GM12878 (cell line): ENCODE data around the gene NIPSNAP3A. TPM values are rescaled to one million over a fixed set of nuclear protein-coding genes. Genes with fewer than 3 reads are reported as not detected.

Source experiments
- ATAC-seq: fragments of 200-7000 bp; cut with Tn5 transposase; 3 replicates; pipeline ENCODE4 v1.9.1; 2020; ENCODE audit warnings: mild to moderate bottlenecking, moderate library complexity
- BruUV-seq: library from RNA; stranded (reverse); fragments of 400-500 nt; replicated peaks from 2 replicates; lab custom pipeline; 2021; lab: Mats Ljungman, UMichigan
- CTCF ChIA-PET: fragments of 300-600 bp; sonication (Branson Sonifier 250); formaldehyde crosslinking; extraction: SDS; loops from one replicate; lab custom pipeline; 2021; ENCODE audit warnings: inconsistent platforms; lab: Yijun Ruan, JAX
- POLR2A ChIA-PET: fragments of 350-600 bp; formaldehyde crosslinking; extraction: SDS; loops from one replicate; lab custom pipeline; 2021; ENCODE audit warnings: inconsistent platforms; lab: Charles Lee
- RAD21 ChIA-PET: fragments of 300-600 bp; sonication (Branson Sonifier 250); formaldehyde crosslinking; loops from one replicate; lab custom pipeline; 2023; ENCODE audit warnings: antibody characterized with exemption; ENCODE audit not compliant: unreplicated experiment; lab: Charles Lee
- SMC1A ChIA-PET: fragments of 300-600 bp; sonication (Branson Sonifier 250); formaldehyde crosslinking; loops from one replicate; lab custom pipeline; 2023; ENCODE audit not compliant: unreplicated experiment, uncharacterized antibody; lab: Charles Lee
- DNase-seq: peaks from one replicate; pipeline ENCODE4 v3.0.0-alpha.2; 2011; ENCODE audit warnings: low read depth, low spot score
- FAIRE-seq: peaks from 3 replicates; lab custom pipeline; 2011; peaks lifted over from hg19 to GRCh38; lab: Jason Lieb, UNC
- H2AFZ ChIP-seq: 2 replicates; pipeline ENCODE4 v1.6.0; 2011; ENCODE audit warnings: low read depth, low read length, control low read depth; ENCODE audit not compliant: control insufficient read depth
- H3K27ac ChIP-seq: 2 replicates; pipeline ENCODE4 v1.5.1; 2011; ENCODE audit warnings: control low read depth; ENCODE audit not compliant: control insufficient read depth, insufficient read depth
- H3K27me3 ChIP-seq, 2 experiments: replicated peaks in 1 of 2; 2 replicates each; pipeline versions ENCODE4 v1.6.0 to v1.6.1; 2011; ENCODE audit warnings: low read length in 1 of 2; ENCODE audit not compliant: control insufficient read depth in 2 of 2, insufficient read depth in 2 of 2
- H3K36me3 ChIP-seq, 2 experiments: 2 replicates each; pipeline ENCODE4 v1.5.1; 2011; ENCODE audit warnings: low read length in 1 of 2; ENCODE audit not compliant: control insufficient read depth in 2 of 2, insufficient read depth in 2 of 2
- H3K4me1 ChIP-seq: 2 replicates; pipeline ENCODE4 v1.6.1; 2011; ENCODE audit warnings: mild to moderate bottlenecking, low read length, moderate library complexity, mixed read lengths; ENCODE audit not compliant: control insufficient read depth, insufficient read depth
- H3K4me2 ChIP-seq: 2 replicates; pipeline ENCODE4 v1.6.0; 2011; ENCODE audit warnings: control low read depth; ENCODE audit not compliant: control insufficient read depth, insufficient read depth
- H3K4me3 ChIP-seq: fragments of 200-600 bp; sonication (generic); 2 replicates; pipeline ENCODE4 v1.5.1; 2016
- H3K79me2 ChIP-seq: 2 replicates; pipeline ENCODE4 v1.6.0; 2011; ENCODE audit warnings: low read length; ENCODE audit not compliant: control insufficient read depth, insufficient read depth
- H3K9ac ChIP-seq: 2 replicates; pipeline ENCODE4 v1.8.0; 2011; ENCODE audit warnings: low read length, control low read depth, mixed read lengths; ENCODE audit not compliant: control insufficient read depth, insufficient read depth
- H3K9me3 ChIP-seq: replicated peaks from 3 replicates; pipeline ENCODE4 v1.5.1; 2011; ENCODE audit warnings: mild to moderate bottlenecking, low read length; ENCODE audit not compliant: control insufficient read depth, insufficient read depth
- H4K20me1 ChIP-seq: 2 replicates; pipeline ENCODE4 v1.6.0; 2011; ENCODE audit not compliant: control insufficient read depth, insufficient read depth
- BACH1 ChIP-seq: fragments of 450-650 bp; IDR thresholded peaks from 2 replicates; pipeline ENCODE4 v1.6.1; 2017; ENCODE audit warnings: mild to moderate bottlenecking, borderline replicate concordance
- E4F1 ChIP-seq: fragments of 450-650 bp; IDR thresholded peaks from 2 replicates; pipeline ENCODE4 v1.6.1; 2018; ENCODE audit warnings: borderline replicate concordance, mild to moderate bottlenecking; ENCODE audit not compliant: partially characterized antibody
- GATAD2B ChIP-seq: fragments of 450-650 bp; conservative IDR thresholded peaks from 2 replicates; pipeline ENCODE4 v1.6.1; 2017; ENCODE audit warnings: low read depth, mild to moderate bottlenecking, moderate library complexity
- MAX ChIP-seq: IDR thresholded peaks from 2 replicates; pipeline ENCODE4 v1.6.1; 2012; ENCODE audit warnings: low read depth, low read length, improper control_type of control experiment
- MLLT1 ChIP-seq: fragments of 450-650 bp; IDR thresholded peaks from 2 replicates; pipeline ENCODE4 v1.6.1; 2016; ENCODE audit warnings: mild to moderate bottlenecking
- NFYB ChIP-seq: IDR thresholded peaks from 2 replicates; pipeline ENCODE4 v1.6.1; 2011; ENCODE audit warnings: low read depth, mild to moderate bottlenecking, low read length, improper control_type of control experiment, moderate library complexity; ENCODE audit not compliant: insufficient read depth
- NRF1 ChIP-seq: conservative IDR thresholded peaks from 2 replicates; pipeline ENCODE4 v1.6.1; 2011; ENCODE audit warnings: mild to moderate bottlenecking, low read depth, low read length, improper control_type of control experiment
- SMC3 ChIP-seq: IDR thresholded peaks from 2 replicates; pipeline ENCODE4 v1.6.1; 2011; ENCODE audit warnings: low read length, improper control_type of control experiment, borderline replicate concordance
- TCF12 ChIP-seq: IDR thresholded peaks from 2 replicates; pipeline ENCODE4 v1.6.1; 2011; ENCODE audit warnings: low read depth, mild to moderate bottlenecking, low read length
- ZBTB40 ChIP-seq: fragments of 450-650 bp; IDR thresholded peaks from 2 replicates; pipeline ENCODE4 v1.6.1; 2016; ENCODE audit warnings: mild to moderate bottlenecking, moderate library complexity, borderline replicate concordance
- WGBS: methylation state at CpG from one replicate; pipeline ENCODE4 v1.1.6; 2016; ENCODE audit warnings: low lambda C conversion rate; ENCODE audit not compliant: insufficient replicate concordance, insufficient coverage; ENCODE audit errors: missing lambda C conversion rate; 5-methylcytosine and 5-hydroxymethylcytosine counted together
- in situ Hi-C: fragments of 300-500 bp; cut with MboI; formaldehyde crosslinking; loops from 9 replicates; pipeline ENCODE4 v1.14.3; 2018; ENCODE audit warnings: mixed read lengths
- intact Hi-C: fragments of 100-400 bp; cut with micrococcal nuclease; formaldehyde crosslinking; loops from one replicate; pipeline ENCODE4 v1.14.2; 2022; ENCODE audit not compliant: unreplicated experiment
- polyA plus RNA-seq, 11 experiments: library from polyadenylated mRNA; depleted of rRNA in 4 of 11; unstranded in 6 of 11; stranded (reverse) in 5 of 11; fragments of >200 nt; fragmentation: Nextera tagmentation in 4 of 11; fragmentation: Illumina TruSeq in 1 of 11; extraction: Ambion mirVana in 4 of 11; extraction: Trizol in 1 of 11; gene quantifications; 1 replicate in 1 of 11; 2 replicates in 10 of 11; pipeline versions ENCODE4 v1.2.1 to v1.2.3, GENCODE V29; 2011 to 2016; ENCODE audit warnings: inconsistent platforms in 2 of 11, missing spikeins in 2 of 11, low read depth in 1 of 11
- total RNA-seq, 4 experiments: library from RNA; depleted of rRNA in 3 of 4; stranded (reverse); fragments of >200 nt in 3 of 4; fragmentation: Illumina TruSeq in 1 of 4; extraction: Trizol in 1 of 4; gene quantifications; 2 replicates each; pipeline versions ENCODE4 v1.2.1 to v1.2.3, GENCODE V29; 2013 to 2021
- TF ChIP-seq, protein P1 (sequence below): fragments of 150-350 bp; IDR thresholded peaks from 2 replicates; pipeline ENCODE4 v1.6.1; 2014; ENCODE audit warnings: mild to moderate bottlenecking, low read depth, low read length

The NIPSNAP3A gene
- total and polyA plus RNA-seq, 10 of the 15 experiments (the other 5 are each of a cell fraction or from before 2014, with no cell fraction given): 19.1 to 87.2 (median 34.0) TPM

DNA sequence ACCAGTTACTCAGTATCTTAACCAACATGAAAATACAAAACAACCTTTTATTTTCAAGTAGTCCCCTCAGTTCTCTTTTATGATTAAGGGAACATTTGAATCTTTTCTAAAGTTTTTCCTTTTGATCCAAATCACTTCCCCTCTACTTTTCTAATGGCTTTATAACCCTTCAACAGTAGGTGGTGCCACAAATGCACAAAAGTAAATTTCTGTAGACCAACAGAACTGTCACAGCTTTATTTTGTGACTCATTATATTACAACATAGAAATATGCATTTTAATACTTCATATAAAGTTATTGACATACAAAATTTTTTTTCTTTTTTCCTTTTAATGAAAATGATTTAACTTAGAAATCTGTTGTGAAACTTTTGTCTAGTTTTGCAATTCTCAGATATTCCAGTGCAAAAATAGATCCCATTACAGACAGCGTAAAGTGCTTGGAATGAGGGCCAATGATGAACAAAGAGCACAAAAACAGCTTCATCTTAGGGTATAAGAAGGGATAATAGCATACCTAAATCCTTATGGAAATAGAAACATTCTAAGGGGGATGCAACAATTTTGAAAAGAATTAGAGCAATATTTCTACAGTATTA lies 33.4 kb downstream of the NIPSNAP3A start:
- H2AFZ ChIP-seq: peak overlapping the region; percentile 40; the same call in 1 of the 2 replicates
- H3K4me2 ChIP-seq: no peak overlapping the region
- H3K9me3 ChIP-seq: no peaks in the 10 kb centered on the region
- no peak overlapping the region for H3K27ac ChIP-seq
- SMC1A ChIA-PET: interaction anchor here (0.7 to 4.0 kb wide), 13 partner anchors 11 to 637 kb away, joined by 3 to 23 read pairs (median 4); partner anchors contain the start of genes NIPSNAP3A and NIPSNAP3B
- POLR2A ChIA-PET: interaction anchor here (0.6 to 1.3 kb wide), 2 partner anchors 11 to 339 kb away, joined by 3 to 4 read pairs; no protein-coding TSS in a partner anchor
- DNase-seq (no peak), ATAC-seq (peak; percentile 62), FAIRE-seq (no peak)
- no peaks in the 10 kb centered on the region for H3K79me2 ChIP-seq
- no peak overlapping the region for H3K4me3 ChIP-seq
- H3K36me3 ChIP-seq: no peaks in the 10 kb centered on the region
- in situ Hi-C loops (no loop called here), intact Hi-C loops (loop anchor here (1.0 to 2.0 kb wide), 3 partner anchors 82 to 634 kb away; no protein-coding TSS in a partner anchor)
- H3K9ac ChIP-seq: no peak overlapping the region
- RAD21 ChIA-PET: interaction anchor here (0.8 to 1.7 kb wide), 13 partner anchors 12 to 636 kb away, joined by 3 to 7 read pairs (median 5); partner anchors contain the start of gene NIPSNAP3A
- WGBS: 100% methylated on average over 1 of the region's 1 CpG
- H4K20me1 ChIP-seq: no peaks in the 10 kb centered on the region
- CTCF ChIA-PET: interaction anchor here (0.8 to 3.6 kb wide), 22 partner anchors 11 to 827 kb away, joined by 3 to 17 read pairs (median 4); partner anchors contain the start of gene NIPSNAP3A
- peaks cover 13% of the 10 kb centered on the region for H3K4me1 ChIP-seq
- no peaks in the 10 kb centered on the region for H3K27me3 ChIP-seq
- BruUV-seq: no TSS peak
- TF ChIP-seq BACH1 (no peak), SMC3 (peak; percentile 38; the same call in 1 of the 2 replicates), NFYB (no peak), GATAD2B (no peak), ZBTB40 (no peak), MLLT1 (no peak), MAX (no peak), E4F1 (no peak), TCF12 (no peak), NRF1 (no peak)
- TF ChIP-seq, protein P1, sequence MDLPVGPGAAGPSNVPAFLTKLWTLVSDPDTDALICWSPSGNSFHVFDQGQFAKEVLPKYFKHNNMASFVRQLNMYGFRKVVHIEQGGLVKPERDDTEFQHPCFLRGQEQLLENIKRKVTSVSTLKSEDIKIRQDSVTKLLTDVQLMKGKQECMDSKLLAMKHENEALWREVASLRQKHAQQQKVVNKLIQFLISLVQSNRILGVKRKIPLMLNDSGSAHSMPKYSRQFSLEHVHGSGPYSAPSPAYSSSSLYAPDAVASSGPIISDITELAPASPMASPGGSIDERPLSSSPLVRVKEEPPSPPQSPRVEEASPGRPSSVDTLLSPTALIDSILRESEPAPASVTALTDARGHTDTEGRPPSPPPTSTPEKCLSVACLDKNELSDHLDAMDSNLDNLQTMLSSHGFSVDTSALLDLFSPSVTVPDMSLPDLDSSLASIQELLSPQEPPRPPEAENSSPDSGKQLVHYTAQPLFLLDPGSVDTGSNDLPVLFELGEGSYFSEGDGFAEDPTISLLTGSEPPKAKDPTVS: no peak
